HG03025 (cell line): ENCODE results near the gene YARS1.

Experiments used
- ATAC-seq: cut with Tn5 transposase; IDR thresholded peaks from one replicate; pipeline ENCODE4 v1.9.1; 2021; ENCODE audit warnings: mild to moderate bottlenecking, moderate library complexity; ENCODE audit not compliant: unreplicated experiment, low FRiP score

The YARS1 gene

GRCh38 chr1:32817159-32817814 is at the start of gene YARS1, which contains the start of gene S100PBP:
Gene YARS1 (minus strand): TSS chr1:32817358. CDS start chr1:32817244, 114 bp downstream.
Gene S100PBP (plus strand): TSS chr1:32817653. CDS start chr1:32826100, 8,447 bp downstream.
- ATAC-seq: peak; percentile 84

GRCh38 chr1:32865639-32866405 is 48.7 kb upstream of the YARS1 start:
- ATAC-seq: no peak

GRCh38 chr1:32864375-32865019 is 47.3 kb upstream of the YARS1 start:
- ATAC-seq: no peak

GRCh38 chr1:32863881-32864245 is 46.7 kb upstream of the YARS1 start:
- no peak for ATAC-seq

GRCh38 chr1:32863218-32863880 is 46.2 kb upstream of the YARS1 start:
- ATAC-seq: no peak

- ATAC-seq: no peak
Measured at GRCh38 chr1:32861904-32862695, 44.9 kb upstream of the YARS1 start.

GRCh38 chr1:32860566-32860965 is 43.4 kb upstream of the YARS1 start:
- no peak for ATAC-seq

- no peak for ATAC-seq
Measured at GRCh38 chr1:32859915-32860314, 42.8 kb upstream of the YARS1 start.

- ATAC-seq: no peak
Measured at GRCh38 chr1:32858791-32859190, 41.6 kb upstream of the YARS1 start.

GRCh38 chr1:32858136-32858535 is 41.0 kb upstream of the YARS1 start:
- no peak for ATAC-seq

- ATAC-seq: no peak
Measured at GRCh38 chr1:32855861-32856617, 38.9 kb upstream of the YARS1 start.

- ATAC-seq: no peak
Measured at GRCh38 chr1:32848354-32849063, 31.4 kb upstream of the YARS1 start.

- ATAC-seq: no peak
Measured at GRCh38 chr1:32831878-32832277, 14.7 kb upstream of the YARS1 start.

- ATAC-seq: no peak
Measured at GRCh38 chr1:32830092-32830852, 13.1 kb upstream of the YARS1 start.

GRCh38 chr1:32828341-32828740 is 11.2 kb upstream of the YARS1 start:
- no peak for ATAC-seq

- no peak for ATAC-seq
Measured at GRCh38 chr1:32825181-32825580, 8.0 kb upstream of the YARS1 start.

- no peak for ATAC-seq
Measured at GRCh38 chr1:32818804-32819541, 1.8 kb upstream of the YARS1 start.
